Fibroblast of lung (primary cell): ENCODE data around the gene GAK.

Experiments used
- CTCF ChIP-seq, 2 donors: IDR thresholded peaks in 1 of 2; conservative IDR thresholded peaks in 1 of 2; 1 replicate in 1 of 2; 2 replicates in 1 of 2; pipeline ENCODE4 v1.5.1; 2011 to 2012; ENCODE audit warnings: low read length in 2 of 2, control low read depth in 1 of 2, inconsistent platforms in 1 of 2, low read depth in 1 of 2, mild to moderate bottlenecking in 1 of 2
- EZH2 ChIP-seq: IDR thresholded peaks from 2 replicates; pipeline ENCODE4 v1.5.1; 2012; ENCODE audit warnings: low read length, control low read depth, mild to moderate bottlenecking; ENCODE audit errors: missing control alignments

DNA sequence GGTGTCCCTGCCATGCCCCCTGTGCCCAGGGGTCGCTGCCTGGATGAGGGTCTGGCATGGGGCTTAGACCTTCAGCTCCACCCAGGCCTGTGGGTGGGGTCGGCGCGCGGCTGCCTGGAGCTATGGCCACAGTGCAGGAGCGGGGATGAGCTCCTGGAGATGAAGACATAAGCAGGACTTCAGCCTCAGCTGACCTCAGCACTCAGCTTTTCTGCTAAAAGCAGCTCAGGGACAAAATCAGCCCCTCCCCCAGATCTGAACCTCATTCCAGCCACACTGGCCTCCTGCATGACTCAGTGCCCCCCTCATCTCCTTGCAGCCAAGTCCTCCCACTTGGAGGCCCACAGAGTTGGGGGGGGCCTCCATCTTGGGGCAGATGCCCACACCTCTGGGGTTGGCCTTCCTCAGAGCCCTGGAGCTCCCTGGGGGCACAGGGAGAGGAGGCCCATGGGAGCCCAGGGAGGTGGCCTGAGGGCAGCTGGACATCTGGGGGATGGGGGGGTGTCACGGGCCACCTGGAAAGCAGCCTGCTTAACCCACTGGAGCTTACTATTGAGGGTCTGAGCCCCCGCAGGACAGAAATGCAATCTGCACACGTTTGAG lies 86.8 kb downstream of the GAK start:
- no peak for TF ChIP-seq CTCF (conservative IDR thresholded peaks at IDR 0.05 in 1 of 2, IDR thresholded peaks at IDR 0.05 in 1 of 2; ENCODE audit: low read depth in 1 of 2, low read length in 2 of 2)
- TF ChIP-seq EZH2 = no peak
